ENCODE data around the gene PPP4R3A.

The PPP4R3A gene

DNA sequence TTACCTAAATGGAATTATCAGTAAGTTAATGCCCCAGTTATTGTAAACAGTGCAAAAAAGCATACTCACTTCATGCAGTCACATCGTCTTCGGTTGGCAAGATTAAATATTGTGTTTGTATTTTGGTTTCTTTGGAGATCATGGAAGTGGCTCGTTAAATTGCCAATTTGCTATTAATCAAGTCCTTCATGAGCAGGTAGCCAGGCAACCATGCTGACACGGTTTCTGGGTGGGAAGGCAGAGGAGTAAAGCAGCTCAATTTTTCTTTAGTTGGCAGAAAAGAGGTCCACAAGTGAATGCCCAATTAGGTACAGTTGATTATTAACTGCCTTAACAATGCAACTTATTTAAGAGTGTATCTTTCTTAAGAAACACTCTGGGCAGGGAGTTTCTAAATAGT is 43.9 kb downstream of the PPP4R3A start:
- Histone ChIP-seq H3K36me3 (ENCODE audit: control insufficient read depth, insufficient read depth, low read length) (peaks cover 4% of the 10 kb centered on the region), H3K79me1 (ENCODE audit: low read length) (no peaks in the 10 kb centered on the region), H3K4ac (ENCODE audit: low read depth, low read length) (no peak overlapping the region), H4K8ac (ENCODE audit: low read depth, low read length) (no peak overlapping the region), H3K4me2 (ENCODE audit: low read length) (no peak overlapping the region), H3K4me1 (ENCODE audit: control insufficient read depth, low read depth, low read length) (no peaks in the 10 kb centered on the region), H2BK120ac (ENCODE audit: low read depth, low read length) (no peak overlapping the region), H2BK15ac (replicated peaks; ENCODE audit: low read depth) (no peak overlapping the region), H3K4me3 (ENCODE audit: low read length) (no peak overlapping the region), H2AK5ac (ENCODE audit: low read length) (no peak overlapping the region), H2BK5ac (ENCODE audit: low read length) (no peak overlapping the region), H3K18ac (ENCODE audit: low read length) (no peak overlapping the region), H3K56ac (ENCODE audit: low read length) (no peak overlapping the region), H4K5ac (ENCODE audit: low read length) (no peak overlapping the region), H3K79me2 (ENCODE audit: control insufficient read depth, insufficient read depth, low read length) (no peaks in the 10 kb centered on the region), H3K9ac (ENCODE audit: low read length) (no peak overlapping the region), H3K27me3 (ENCODE audit: insufficient read depth, low read length, poor library complexity) (no peaks in the 10 kb centered on the region), H3K27ac (ENCODE audit: low read depth, low read length) (no peak overlapping the region), H3K23ac (ENCODE audit: low read length) (no peak overlapping the region)
- DNase-seq: no peak
- no CpG with 5 or more reads among the region's 4 CpGs for WGBS (ENCODE audit: extremely low coverage, insufficient coverage, low lambda C conversion rate)

DNA sequence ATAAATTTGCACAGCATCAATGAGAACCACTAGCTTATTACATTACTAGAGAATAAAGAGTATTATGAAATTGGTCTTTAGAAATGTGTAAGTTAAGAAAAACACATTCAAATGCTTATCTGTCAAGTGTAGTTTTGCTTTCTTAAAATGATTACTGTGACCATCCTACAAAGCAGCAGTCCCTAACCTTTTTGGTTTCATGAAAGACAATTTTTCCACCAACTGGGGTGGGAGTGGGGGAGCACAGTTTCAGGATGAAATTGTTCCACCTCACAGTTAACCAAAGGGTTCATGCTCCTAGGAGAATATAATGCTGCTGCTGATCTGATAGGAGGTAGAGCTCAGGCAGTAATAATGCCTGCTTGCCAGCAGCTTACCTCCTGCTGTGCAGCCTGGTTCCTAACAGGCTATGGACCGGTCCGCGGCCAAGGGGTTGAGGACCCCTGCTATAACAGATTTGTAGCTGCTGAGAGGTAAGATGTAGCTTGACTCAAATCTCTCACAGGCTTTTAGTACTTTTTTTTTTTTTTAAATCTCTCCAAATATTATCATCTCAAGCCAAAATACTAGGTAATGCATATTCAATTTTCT is 45.4 kb downstream of the PPP4R3A start:
- no peak overlapping the region for H3K4ac ChIP-seq (ENCODE audit: low read depth, low read length)
- H3K27ac ChIP-seq (ENCODE audit: low read depth, low read length): no peak overlapping the region
- no peak overlapping the region for H2BK120ac ChIP-seq (ENCODE audit: low read depth, low read length)
- no CpG with 5 or more reads among the region's 3 CpGs for WGBS (ENCODE audit: extremely low coverage, insufficient coverage, low lambda C conversion rate)
- H3K4me2 ChIP-seq (ENCODE audit: low read length): no peak overlapping the region
- no peak overlapping the region for H4K5ac ChIP-seq (ENCODE audit: low read length)
- H3K56ac ChIP-seq (ENCODE audit: low read length): no peak overlapping the region
- DNase-seq: peak; percentile 19
- no peak overlapping the region for H2BK15ac ChIP-seq (replicated peaks; ENCODE audit: low read depth)
- no peak overlapping the region for H2AK5ac ChIP-seq (ENCODE audit: low read length)
- H3K4me1 ChIP-seq (ENCODE audit: control insufficient read depth, low read depth, low read length): no peaks in the 10 kb centered on the region
- H3K23ac ChIP-seq (ENCODE audit: low read length): no peak overlapping the region
- no peaks in the 10 kb centered on the region for H3K27me3 ChIP-seq (ENCODE audit: insufficient read depth, low read length, poor library complexity)
- H3K18ac ChIP-seq (ENCODE audit: low read length): no peak overlapping the region
- no peak overlapping the region for H4K8ac ChIP-seq (ENCODE audit: low read depth, low read length)
- H2BK5ac ChIP-seq (ENCODE audit: low read length): no peak overlapping the region
- H3K79me1 ChIP-seq (ENCODE audit: low read length): no peaks in the 10 kb centered on the region
- H3K4me3 ChIP-seq (ENCODE audit: low read length): no peak overlapping the region
- H3K9ac ChIP-seq (ENCODE audit: low read length): no peak overlapping the region
- H3K36me3 ChIP-seq (ENCODE audit: control insufficient read depth, insufficient read depth, low read length): peaks cover 2% of the 10 kb centered on the region
- no peaks in the 10 kb centered on the region for H3K79me2 ChIP-seq (ENCODE audit: control insufficient read depth, insufficient read depth, low read length)

DNA sequence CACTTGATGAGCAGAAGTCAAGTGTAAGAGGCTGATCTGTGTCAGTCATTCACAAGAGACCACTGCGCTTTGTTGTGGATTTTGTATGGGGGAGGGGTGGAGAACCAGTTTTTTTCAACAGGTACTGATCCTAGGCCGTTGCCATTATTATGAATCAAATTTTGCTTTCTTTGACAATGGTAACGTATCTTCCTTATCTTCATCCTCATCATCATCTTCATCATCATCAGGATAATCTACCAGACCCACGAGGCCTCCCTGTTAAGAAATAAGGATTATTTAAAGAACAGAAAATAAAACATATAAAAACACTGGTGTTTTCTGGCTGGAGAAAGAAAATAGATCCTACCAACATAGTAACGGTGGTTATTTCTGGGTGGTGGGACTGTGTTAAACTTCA is 51.5 kb downstream of the PPP4R3A start:
- Histone ChIP-seq H3K4me1 (ENCODE audit: control insufficient read depth, low read depth, low read length) (no peaks in the 10 kb centered on the region), H3K36me3 (ENCODE audit: control insufficient read depth, insufficient read depth, low read length) (peaks cover 3% of the 10 kb centered on the region), H3K4ac (ENCODE audit: low read depth, low read length) (no peak overlapping the region), H2BK120ac (ENCODE audit: low read depth, low read length) (no peak overlapping the region), H3K27me3 (ENCODE audit: insufficient read depth, low read length, poor library complexity) (no peaks in the 10 kb centered on the region), H3K4me2 (ENCODE audit: low read length) (no peak overlapping the region), H4K5ac (ENCODE audit: low read length) (no peak overlapping the region), H3K4me3 (ENCODE audit: low read length) (no peak overlapping the region), H3K18ac (ENCODE audit: low read length) (no peak overlapping the region), H3K9ac (ENCODE audit: low read length) (no peak overlapping the region), H3K27ac (ENCODE audit: low read depth, low read length) (no peak overlapping the region), H3K56ac (ENCODE audit: low read length) (no peak overlapping the region), H3K79me2 (ENCODE audit: control insufficient read depth, insufficient read depth, low read length) (no peaks in the 10 kb centered on the region), H3K79me1 (ENCODE audit: low read length) (no peaks in the 10 kb centered on the region), H3K23ac (ENCODE audit: low read length) (no peak overlapping the region), H2BK5ac (ENCODE audit: low read length) (no peak overlapping the region), H4K8ac (ENCODE audit: low read depth, low read length) (no peak overlapping the region), H2BK15ac (replicated peaks; ENCODE audit: low read depth) (no peak overlapping the region), H2AK5ac (ENCODE audit: low read length) (no peak overlapping the region)
- no peak for DNase-seq
- no CpG with 5 or more reads among the region's 5 CpGs for WGBS (ENCODE audit: extremely low coverage, insufficient coverage, low lambda C conversion rate)

DNA sequence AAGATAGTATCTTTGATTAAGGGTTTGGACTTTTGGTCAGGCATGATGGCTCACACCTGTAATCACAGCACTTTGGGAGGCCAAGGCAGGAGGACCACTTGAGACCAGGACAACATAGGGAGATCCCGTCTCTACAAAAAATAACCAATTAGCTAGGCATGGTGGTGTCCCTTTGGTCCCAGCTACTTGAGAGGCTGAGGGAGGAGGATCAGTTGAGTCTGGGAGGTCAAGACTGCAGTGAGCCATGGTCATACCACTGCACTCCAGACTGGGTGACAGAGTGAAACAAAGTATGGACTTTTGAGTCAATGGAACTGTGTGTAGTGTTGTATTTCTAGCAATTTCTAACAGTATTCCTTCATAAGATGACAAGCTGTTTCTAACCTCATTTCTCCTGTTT is 53.8 kb downstream of the PPP4R3A start:
- Histone ChIP-seq H3K79me1 (ENCODE audit: low read length) (no peaks in the 10 kb centered on the region), H3K23ac (ENCODE audit: low read length) (no peak overlapping the region), H3K56ac (ENCODE audit: low read length) (no peak overlapping the region), H4K8ac (ENCODE audit: low read depth, low read length) (no peak overlapping the region), H3K27ac (ENCODE audit: low read depth, low read length) (no peak overlapping the region), H2BK5ac (ENCODE audit: low read length) (no peak overlapping the region), H3K18ac (ENCODE audit: low read length) (no peak overlapping the region), H2BK120ac (ENCODE audit: low read depth, low read length) (no peak overlapping the region), H3K9ac (ENCODE audit: low read length) (no peak overlapping the region), H3K79me2 (ENCODE audit: control insufficient read depth, insufficient read depth, low read length) (no peaks in the 10 kb centered on the region), H2BK15ac (replicated peaks; ENCODE audit: low read depth) (no peak overlapping the region), H2AK5ac (ENCODE audit: low read length) (no peak overlapping the region), H4K5ac (ENCODE audit: low read length) (no peak overlapping the region), H3K4ac (ENCODE audit: low read depth, low read length) (no peak overlapping the region), H3K36me3 (ENCODE audit: control insufficient read depth, insufficient read depth, low read length) (peaks cover 2% of the 10 kb centered on the region), H3K27me3 (ENCODE audit: insufficient read depth, low read length, poor library complexity) (no peaks in the 10 kb centered on the region), H3K4me2 (ENCODE audit: low read length) (no peak overlapping the region), H3K4me1 (ENCODE audit: control insufficient read depth, low read depth, low read length) (no peaks in the 10 kb centered on the region), H3K4me3 (ENCODE audit: low read length) (no peak overlapping the region)
- DNase-seq: no peak
- WGBS (ENCODE audit: extremely low coverage, insufficient coverage, low lambda C conversion rate): no CpG with 5 or more reads among the region's 1 CpG

DNA sequence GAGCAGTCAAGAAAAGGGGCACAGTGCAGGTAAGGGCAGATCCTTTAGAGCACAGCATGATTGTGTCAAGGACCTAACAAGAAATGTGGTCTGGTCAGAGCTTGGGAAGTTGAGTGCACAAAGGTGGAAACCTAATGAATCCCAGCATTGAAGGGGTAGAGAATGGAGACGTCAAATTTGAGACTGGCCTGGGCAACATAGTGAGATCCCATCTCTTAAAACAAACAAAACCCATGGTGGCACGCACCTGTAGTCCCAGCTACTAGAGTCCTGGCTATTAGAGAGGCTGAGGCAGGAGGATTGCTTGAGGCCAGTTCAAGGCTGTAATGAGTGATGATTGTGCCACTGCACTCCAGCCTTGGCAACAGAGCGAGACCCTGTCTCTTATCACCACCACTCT is 55.5 kb downstream of the PPP4R3A start:
- H3K36me3 ChIP-seq (ENCODE audit: control insufficient read depth, insufficient read depth, low read length): peaks cover 2% of the 10 kb centered on the region
- H3K4ac ChIP-seq (ENCODE audit: low read depth, low read length): no peak overlapping the region
- no peak overlapping the region for H3K18ac ChIP-seq (ENCODE audit: low read length)
- H2BK120ac ChIP-seq (ENCODE audit: low read depth, low read length): no peak overlapping the region
- H3K79me1 ChIP-seq (ENCODE audit: low read length): no peaks in the 10 kb centered on the region
- no peak for DNase-seq
- H3K4me1 ChIP-seq (ENCODE audit: control insufficient read depth, low read depth, low read length): no peaks in the 10 kb centered on the region
- H3K56ac ChIP-seq (ENCODE audit: low read length): no peak overlapping the region
- no peak overlapping the region for H3K4me3 ChIP-seq (ENCODE audit: low read length)
- no peaks in the 10 kb centered on the region for H3K79me2 ChIP-seq (ENCODE audit: control insufficient read depth, insufficient read depth, low read length)
- H2BK15ac ChIP-seq (replicated peaks; ENCODE audit: low read depth): no peak overlapping the region
- no peaks in the 10 kb centered on the region for H3K27me3 ChIP-seq (ENCODE audit: insufficient read depth, low read length, poor library complexity)
- H3K27ac ChIP-seq (ENCODE audit: low read depth, low read length): no peak overlapping the region
- H3K4me2 ChIP-seq (ENCODE audit: low read length): no peak overlapping the region
- no peak overlapping the region for H2BK5ac ChIP-seq (ENCODE audit: low read length)
- H4K8ac ChIP-seq (ENCODE audit: low read depth, low read length): no peak overlapping the region
- no CpG with 5 or more reads among the region's 3 CpGs for WGBS (ENCODE audit: extremely low coverage, insufficient coverage, low lambda C conversion rate)
- no peak overlapping the region for H3K23ac ChIP-seq (ENCODE audit: low read length)
- no peak overlapping the region for H4K5ac ChIP-seq (ENCODE audit: low read length)
- no peak overlapping the region for H2AK5ac ChIP-seq (ENCODE audit: low read length)
- no peak overlapping the region for H3K9ac ChIP-seq (ENCODE audit: low read length)

DNA sequence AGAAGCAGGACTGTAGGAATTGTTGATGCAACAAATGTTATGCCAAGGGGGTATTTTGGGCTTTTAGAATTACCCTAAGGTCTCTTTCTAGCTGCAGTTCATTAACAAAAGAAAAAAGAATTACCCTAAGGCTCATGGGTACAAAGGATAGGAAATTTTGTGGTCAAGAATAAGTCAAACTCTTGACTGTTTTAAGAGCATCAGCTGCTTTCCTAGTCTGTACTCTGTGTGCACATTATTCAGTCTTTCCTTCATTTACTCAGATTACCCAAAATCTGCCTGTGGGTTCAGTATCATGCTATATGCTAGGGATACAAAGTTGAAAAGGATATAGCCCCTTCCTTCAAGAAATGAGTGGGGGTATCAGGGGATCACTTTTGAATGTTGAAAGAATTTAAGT is 56.0 kb downstream of the PPP4R3A start:
- H3K4me2 ChIP-seq (ENCODE audit: low read length): no peak overlapping the region
- H3K36me3 ChIP-seq (ENCODE audit: control insufficient read depth, insufficient read depth, low read length): peaks cover 2% of the 10 kb centered on the region

More for the DNA sequence above, 56.0 kb downstream of the PPP4R3A start:
- H2BK15ac ChIP-seq (replicated peaks; ENCODE audit: low read depth): no peak overlapping the region
- H3K79me1 ChIP-seq (ENCODE audit: low read length): no peaks in the 10 kb centered on the region
- H3K27me3 ChIP-seq (ENCODE audit: insufficient read depth, low read length, poor library complexity): no peaks in the 10 kb centered on the region
- no peak overlapping the region for H2BK5ac ChIP-seq (ENCODE audit: low read length)
- H3K4ac ChIP-seq (ENCODE audit: low read depth, low read length): no peak overlapping the region
- DNase-seq: no peak
- H2AK5ac ChIP-seq (ENCODE audit: low read length): no peak overlapping the region
- H3K23ac ChIP-seq (ENCODE audit: low read length): no peak overlapping the region
- no peak overlapping the region for H3K18ac ChIP-seq (ENCODE audit: low read length)
- no peak overlapping the region for H4K8ac ChIP-seq (ENCODE audit: low read depth, low read length)
- H3K79me2 ChIP-seq (ENCODE audit: control insufficient read depth, insufficient read depth, low read length): no peaks in the 10 kb centered on the region
- no peak overlapping the region for H3K27ac ChIP-seq (ENCODE audit: low read depth, low read length)
- H3K4me1 ChIP-seq (ENCODE audit: control insufficient read depth, low read depth, low read length): no peaks in the 10 kb centered on the region
- H2BK120ac ChIP-seq (ENCODE audit: low read depth, low read length): no peak overlapping the region
- H4K5ac ChIP-seq (ENCODE audit: low read length): no peak overlapping the region
- no peak overlapping the region for H3K9ac ChIP-seq (ENCODE audit: low read length)
- H3K4me3 ChIP-seq (ENCODE audit: low read length): no peak overlapping the region
- no peak overlapping the region for H3K56ac ChIP-seq (ENCODE audit: low read length)

All from mesendoderm (in vitro differentiated cells).